GM23338 (cell line): ENCODE results near the gene APOOL.

ENCODE experiments used
- CREB1 ChIP-seq: fragments of 250-450 bp; sonication (Bioruptor Pico); IDR thresholded peaks from 2 replicates; pipeline ENCODE4 v1.5.0; 2020; ENCODE audit warnings: low read depth, mild to moderate bottlenecking, moderate library complexity
- CTCF ChIP-seq, 2 experiments: fragments of 200-600 bp in 1 of 2; sonication (generic) in 1 of 2; conservative IDR thresholded peaks; 2 replicates each; pipeline versions ENCODE4 v1.5.1 to v1.6.1; 2016 to 2017; ENCODE audit warnings: antibody characterized with exemption in 2 of 2, low read depth in 2 of 2, mild to moderate bottlenecking in 2 of 2, moderate library complexity in 1 of 2
- EZH2 ChIP-seq: fragments of 200-600 bp; sonication (generic); IDR thresholded peaks from one replicate; pipeline ENCODE4 v1.8.0; 2017; ENCODE audit warnings: antibody characterized with exemption, mild to moderate bottlenecking, low read depth; ENCODE audit not compliant: unreplicated experiment
- EZH2phosphoT487 ChIP-seq: fragments of 200-600 bp; sonication (generic); IDR thresholded peaks from one replicate; pipeline ENCODE4 v1.8.1; 2018; ENCODE audit warnings: antibody characterized with exemption; ENCODE audit not compliant: unreplicated experiment
- JUNB ChIP-seq: IDR thresholded peaks from one replicate; pipeline ENCODE4 v1.6.1; 2016; ENCODE audit warnings: antibody characterized with exemption; ENCODE audit not compliant: unreplicated experiment
- POLR2AphosphoS5 ChIP-seq: IDR thresholded peaks from 2 replicates; pipeline ENCODE4 v1.6.1; 2016; ENCODE audit warnings: antibody characterized with exemption, low read depth
- REST ChIP-seq: IDR thresholded peaks from one replicate; pipeline ENCODE4 v1.6.1; 2018; ENCODE audit warnings: antibody characterized with exemption; ENCODE audit not compliant: unreplicated experiment
- ZNF114 ChIP-seq: fragments of 250-450 bp; sonication (Bioruptor Pico); IDR thresholded peaks from 2 replicates; pipeline ENCODE4 v1.5.0; 2020; ENCODE audit warnings: mild to moderate bottlenecking, moderate library complexity
- ZNF331 ChIP-seq: fragments of 250-450 bp; sonication (Bioruptor Pico); IDR thresholded peaks from 2 replicates; pipeline ENCODE4 v1.5.0; 2020; ENCODE audit warnings: low read depth, mild to moderate bottlenecking, moderate library complexity

DNA sequence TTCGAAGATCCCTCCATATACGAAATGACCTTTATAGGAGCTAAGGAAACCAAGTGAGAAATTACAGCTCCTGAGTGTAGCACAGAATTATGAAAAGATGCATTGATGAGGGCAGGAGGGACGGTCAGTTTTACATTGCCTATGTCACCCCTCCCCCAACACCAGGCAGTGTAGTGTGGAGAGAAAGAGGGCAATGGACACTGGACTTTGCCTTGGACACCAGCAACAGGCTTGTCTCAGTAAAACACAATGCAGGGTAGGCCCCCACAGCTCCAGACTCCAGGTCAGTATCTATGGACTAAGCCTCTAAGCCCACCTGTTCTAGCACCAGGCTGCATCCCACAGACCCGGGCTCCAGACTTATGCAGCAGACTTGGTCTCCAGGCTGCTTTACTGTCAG, 16.5 kb downstream of the APOOL start:
- TF ChIP-seq CTCF (conservative IDR thresholded peaks at IDR 0.05; ENCODE audit: low read depth in 2 of 2) (no peak), EZH2 (no peak), ZNF114 (CRISPR knock-in tag) (no peak), JUNB (no peak), POLR2AphosphoS5 (no peak), ZNF331 (CRISPR knock-in tag) (no peak), REST (no peak), EZH2phosphoT487 (no peak), CREB1 (CRISPR knock-in tag) (no peak)
